GM12892 (cell line): ENCODE measurements around the gene IL11.
A peak's percentile ranks its signal among the peaks of the same experiment; 100 is the strongest.

ENCODE experiments used
- DNase-seq: peaks from one replicate; pipeline ENCODE4 v3.0.0; 2011; ENCODE audit not compliant: insufficient read length
- FAIRE-seq: peaks from 2 replicates; lab custom pipeline; 2011; peaks lifted over from hg19 to GRCh38; lab: Jason Lieb, UNC
- POLR2A ChIP-seq: IDR thresholded peaks from 2 replicates; pipeline ENCODE4 v1.6.1; 2011; ENCODE audit warnings: low read depth, low read length, control low read depth
- POLR2AphosphoS5 ChIP-seq: IDR thresholded peaks from 2 replicates; pipeline ENCODE4 v1.6.1; 2011; ENCODE audit warnings: low read depth, low read length, control low read depth
- TAF1 ChIP-seq: IDR thresholded peaks from 2 replicates; pipeline ENCODE4 v1.6.1; 2011; ENCODE audit warnings: low read depth, mild to moderate bottlenecking, control low read depth, low read length, borderline replicate concordance

Gene IL11

GRCh38 chr19:55387736-55388497 lies 17.7 kb upstream of the IL11 start:
- no peak for DNase-seq
- no peak for FAIRE-seq
- TF ChIP-seq POLR2AphosphoS5 (no peak), POLR2A (no peak), TAF1 (no peak)

DNA sequence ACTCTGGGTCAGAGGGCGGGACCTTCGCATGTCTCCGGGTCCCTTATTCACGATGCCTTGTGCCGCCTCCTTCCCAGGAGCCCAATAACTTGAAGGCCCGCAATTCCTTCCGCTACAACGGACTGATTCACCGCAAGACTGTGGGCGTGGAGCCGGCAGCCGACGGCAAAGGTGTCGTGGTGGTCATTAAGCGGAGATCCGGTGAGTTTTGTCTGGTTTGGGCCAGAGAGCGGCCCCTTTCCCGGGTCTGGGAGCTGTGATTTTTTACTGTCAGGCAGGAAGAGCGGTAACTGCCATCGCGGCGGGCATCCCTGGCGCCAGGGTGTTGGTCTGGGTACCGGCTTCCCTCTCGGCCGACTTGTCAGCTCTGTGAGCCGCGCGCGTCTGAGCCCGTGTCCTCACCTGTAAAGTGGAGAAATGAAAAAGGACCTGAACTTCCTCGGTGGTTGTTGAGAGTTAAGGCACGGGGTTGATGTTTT lies 16.3 kb upstream of the IL11 start:
- FAIRE-seq: no peak

DNA sequence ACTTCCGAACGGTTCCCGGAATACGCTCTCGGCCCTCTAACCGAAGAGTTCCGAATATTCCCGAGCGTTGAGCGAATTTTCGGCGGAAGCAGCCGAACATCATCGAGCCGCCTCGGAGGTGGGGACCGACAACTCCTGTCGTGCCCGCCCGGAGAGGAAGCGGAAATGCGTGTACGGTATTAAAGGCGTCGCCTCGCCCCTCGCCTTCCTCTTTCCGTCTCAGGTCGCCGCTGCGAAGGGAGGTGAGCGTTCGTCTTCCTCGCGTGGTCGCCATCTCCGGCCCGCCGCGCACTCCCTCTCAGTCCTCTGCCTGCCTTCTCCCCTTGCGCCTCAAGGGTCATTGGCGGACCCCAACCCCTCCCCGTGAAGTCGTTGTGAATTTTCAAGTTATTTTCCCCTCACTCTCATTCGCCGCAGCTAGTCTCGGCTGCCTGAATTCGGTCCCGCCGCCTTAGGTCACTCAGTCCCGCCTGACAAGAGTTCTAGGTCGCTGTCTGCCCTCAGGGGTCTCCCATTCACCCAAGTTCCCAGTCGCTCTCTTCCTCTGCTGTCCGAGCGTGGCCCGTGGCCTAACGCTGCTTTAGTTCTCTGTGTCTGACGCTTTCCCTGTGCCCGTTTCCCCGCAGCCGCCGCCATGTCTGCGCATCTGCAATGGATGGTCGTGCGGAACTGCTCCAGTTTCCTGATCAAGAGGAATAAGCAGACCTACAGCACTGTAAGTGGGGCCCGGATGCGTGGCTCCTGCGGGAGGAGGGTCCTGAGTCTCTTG lies 15.6 kb upstream of the IL11 start, which contains the start of gene RPL28:
Gene RPL28, plus strand, starts transcription at position 209 of the 769 bp plus-strand sequence. Its CDS starts 426 bp downstream, at position 635.
- peak; percentile 91 for FAIRE-seq
- DNase-seq: peak; percentile 92
- peak; percentile 100 for TF ChIP-seq TAF1
- peak; percentile 100 for TF ChIP-seq POLR2AphosphoS5
- peak; percentile 100 for TF ChIP-seq POLR2A

More for the DNA sequence above, 16.3 kb upstream of the IL11 start:
- no peak for TF ChIP-seq POLR2AphosphoS5
- no peak for TF ChIP-seq TAF1
- no peak for TF ChIP-seq POLR2A
- no peak for DNase-seq

- DNase-seq (peak; percentile 80), FAIRE-seq (no peak)
- TF ChIP-seq POLR2A (no peak), TAF1 (no peak), POLR2AphosphoS5 (no peak)
Observed at GRCh38 chr19:55384920-55385723, 14.9 kb upstream of the IL11 start.

- no peak for TF ChIP-seq POLR2AphosphoS5
- TF ChIP-seq TAF1: no peak
- no peak for TF ChIP-seq POLR2A
- DNase-seq (no peak), FAIRE-seq (peak; percentile 65)
Observed at GRCh38 chr19:55384131-55384919, 14.1 kb upstream of the IL11 start, which contains the start of gene TMEM238. Gene TMEM238, minus strand, starts transcription at chr19:55384292. Its CDS starts 33 bp downstream, at chr19:55384259.

DNA sequence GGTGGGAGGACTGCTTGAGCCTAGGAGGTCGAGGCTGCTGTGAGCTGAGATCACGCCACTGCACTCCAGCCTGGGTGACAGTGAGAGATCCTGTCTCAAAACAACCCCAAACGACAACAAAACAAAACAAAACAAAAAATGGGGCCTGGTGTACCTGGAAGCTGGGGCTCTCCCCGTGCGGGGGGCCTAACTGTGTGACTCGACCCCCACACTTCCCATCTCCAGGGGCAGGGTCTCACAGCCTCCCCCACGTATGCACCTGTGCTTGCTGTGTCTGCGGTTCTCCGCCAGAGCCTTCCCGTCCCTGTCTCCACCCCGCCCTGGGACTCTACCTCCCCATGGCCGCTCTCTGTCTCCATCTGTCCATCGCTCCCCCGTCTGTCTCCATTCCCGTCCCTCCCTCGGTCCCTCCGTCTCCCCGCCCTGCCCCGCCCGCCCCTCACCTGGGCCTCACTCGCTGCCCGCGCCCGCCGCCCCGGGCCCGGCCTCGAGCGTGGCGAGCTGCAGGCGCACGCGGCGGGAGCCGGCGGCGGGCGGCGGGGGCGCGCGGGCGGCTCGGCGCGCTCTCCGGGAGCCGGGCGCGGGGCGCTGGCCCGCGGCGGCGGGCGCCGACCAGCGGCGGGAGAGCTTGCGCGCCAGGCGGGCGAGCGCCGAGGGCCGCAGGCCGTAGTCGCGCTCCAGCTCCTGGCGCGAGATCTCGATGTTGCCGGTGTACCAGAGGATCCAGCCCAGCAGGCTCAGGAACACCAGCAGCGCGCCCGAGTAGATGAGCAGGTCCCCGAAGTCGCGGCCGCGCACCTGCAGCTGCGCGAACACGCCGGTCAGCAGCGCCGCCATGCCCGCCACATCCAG lies 13.2 kb upstream of the IL11 start:
- FAIRE-seq (peak; percentile 67), DNase-seq (peak; percentile 75)
- TF ChIP-seq TAF1 (no peak), POLR2A (peak; percentile 50; the same call in 1 of the 2 replicates), POLR2AphosphoS5 (no peak)

GRCh38 chr19:55382522-55383054 lies 12.3 kb upstream of the IL11 start:
- DNase-seq (no peak), FAIRE-seq (no peak)
- no peak for TF ChIP-seq POLR2AphosphoS5
- no peak for TF ChIP-seq TAF1

- FAIRE-seq (no peak), DNase-seq (no peak)
Observed at GRCh38 chr19:55382013-55382412, 11.8 kb upstream of the IL11 start.

GRCh38 chr19:55379174-55379573 lies 8.9 kb upstream of the IL11 start:
- DNase-seq: no peak
- TF ChIP-seq TAF1 (no peak), POLR2AphosphoS5 (no peak), POLR2A (no peak)
- no peak for FAIRE-seq

More at GRCh38 chr19:55382013-55382412, 11.8 kb upstream of the IL11 start:
- TF ChIP-seq POLR2AphosphoS5 (no peak), TAF1 (no peak), POLR2A (no peak)
